MM.1S (cell line): ENCODE results near the gene DMAC1.

ENCODE experiments used
- DNase-seq: peaks from one replicate; pipeline ENCODE4 v3.0.0-alpha.2; 2015
- H2AFZ ChIP-seq: fragments of 300-600 bp; sonication (generic); 2 replicates; pipeline ENCODE4 v1.6.0; 2016; ENCODE audit warnings: antibody characterized with exemption, low read length
- H3F3A ChIP-seq: fragments of 300-600 bp; sonication (generic); 2 replicates; pipeline ENCODE4 v1.6.1; 2016; ENCODE audit warnings: mild to moderate bottlenecking, antibody characterized with exemption, low read length, moderate library complexity, mixed read lengths; ENCODE audit not compliant: insufficient read depth
- H3K27ac ChIP-seq: fragments of 300-600 bp; sonication (generic); 2 replicates; pipeline ENCODE4 v1.5.1; 2016; ENCODE audit warnings: mild to moderate bottlenecking, low read length
- H3K27me3 ChIP-seq: fragments of 300-600 bp; sonication (generic); replicated peaks from 2 replicates; pipeline ENCODE4 v1.6.0; 2016; ENCODE audit warnings: low read length; ENCODE audit not compliant: insufficient read depth
- H3K36me3 ChIP-seq: fragments of 300-600 bp; sonication (generic); replicated peaks from 2 replicates; pipeline ENCODE4 v1.6.1; 2016; ENCODE audit warnings: mild to moderate bottlenecking, low read length, mixed read lengths; ENCODE audit not compliant: insufficient read depth
- H3K4me1 ChIP-seq: fragments of 300-600 bp; sonication (generic); 2 replicates; pipeline ENCODE4 v1.6.1; 2016; ENCODE audit warnings: low read length, mixed read lengths
- H3K4me2 ChIP-seq: fragments of 300-600 bp; sonication (generic); 2 replicates; pipeline ENCODE4 v1.6.0; 2016; ENCODE audit warnings: low read depth, low read length
- H3K4me3 ChIP-seq: fragments of 300-600 bp; sonication (generic); 2 replicates; pipeline ENCODE4 v1.5.1; 2016; ENCODE audit warnings: low read length, mixed read lengths
- H3K79me2 ChIP-seq: fragments of 300-600 bp; sonication (generic); 2 replicates; pipeline ENCODE4 v1.6.1; 2016; ENCODE audit warnings: mixed run types, low read length, mixed read lengths
- H3K9ac ChIP-seq: fragments of 300-600 bp; sonication (generic); 2 replicates; pipeline ENCODE4 v1.6.1; 2016; ENCODE audit warnings: low read length, mixed read lengths
- H3K9me2 ChIP-seq: fragments of 300-600 bp; sonication (generic); replicated peaks from 2 replicates; pipeline ENCODE4 v1.6.1; 2016; ENCODE audit warnings: mild to moderate bottlenecking, low read length, mixed read lengths; ENCODE audit not compliant: insufficient read depth
- H3K9me3 ChIP-seq: fragments of 300-600 bp; sonication (generic); replicated peaks from 2 replicates; pipeline ENCODE4 v1.6.1; 2016; ENCODE audit warnings: mild to moderate bottlenecking, low read length, mixed read lengths; ENCODE audit not compliant: insufficient read depth
- H4K20me1 ChIP-seq: fragments of 300-600 bp; sonication (generic); 2 replicates; pipeline ENCODE4 v1.6.1; 2016; ENCODE audit warnings: mild to moderate bottlenecking, low read length, moderate library complexity, mixed read lengths; ENCODE audit not compliant: insufficient read depth
- CTCF ChIP-seq: fragments of 300-600 bp; sonication (generic); IDR thresholded peaks from 2 replicates; pipeline ENCODE4 v1.5.1; 2016; ENCODE audit warnings: antibody characterized with exemption, low read length, mixed read lengths
- EZH2 ChIP-seq: fragments of 300-600 bp; sonication (generic); optimal IDR thresholded peaks from 2 replicates; pipeline ENCODE3; 2017; ENCODE audit warnings: low read depth, mild to moderate bottlenecking, antibody characterized with exemption, low read length, mixed read lengths
- EZH2phosphoT487 ChIP-seq: fragments of 300-600 bp; sonication (generic); IDR thresholded peaks from 2 replicates; pipeline ENCODE4 v1.6.1; 2018; ENCODE audit warnings: antibody characterized with exemption, low read length

DMAC1 gene

GRCh38 chr9:7788772-7789171, 10.8 kb downstream of the DMAC1 start:
- H3K27me3 ChIP-seq, result no peaks in the 10 kb centered on the region
- H3K9me2 ChIP-seq, result no peaks in the 10 kb centered on the region
- H3K4me3 ChIP-seq, result no peak overlapping the region
- H3K9me3 ChIP-seq, result no peaks in the 10 kb centered on the region
- no peaks in the 10 kb centered on the region for H3K79me2 ChIP-seq
- no peaks in the 10 kb centered on the region for H3F3A ChIP-seq
- no peak for DNase-seq
- H4K20me1 ChIP-seq, result no peaks in the 10 kb centered on the region
- no peak for TF ChIP-seq CTCF
- no peak for TF ChIP-seq EZH2
- TF ChIP-seq EZH2phosphoT487, result no peak
- H3K4me1 ChIP-seq, result no peaks in the 10 kb centered on the region
- no peak overlapping the region for H3K4me2 ChIP-seq
- H3K27ac ChIP-seq, result no peak overlapping the region
- no peak overlapping the region for H2AFZ ChIP-seq
- no peak overlapping the region for H3K9ac ChIP-seq
- no peaks in the 10 kb centered on the region for H3K36me3 ChIP-seq

GRCh38 chr9:7785813-7786212, 13.8 kb downstream of the DMAC1 start:
- Histone ChIP-seq H3K27me3 (no peaks in the 10 kb centered on the region), H2AFZ (no peak overlapping the region), H3K4me1 (no peaks in the 10 kb centered on the region), H3K9me3 (no peaks in the 10 kb centered on the region), H3K9ac (no peak overlapping the region), H3K79me2 (no peaks in the 10 kb centered on the region), H4K20me1 (no peaks in the 10 kb centered on the region), H3K4me2 (no peak overlapping the region), H3K27ac (no peak overlapping the region), H3K4me3 (no peak overlapping the region), H3K36me3 (no peaks in the 10 kb centered on the region), H3F3A (no peaks in the 10 kb centered on the region), H3K9me2 (no peaks in the 10 kb centered on the region)
- DNase-seq, result no peak
- TF ChIP-seq EZH2phosphoT487 (no peak), CTCF (no peak), EZH2 (no peak)

GRCh38 chr9:7784472-7784871, 15.1 kb downstream of the DMAC1 start:
- Histone ChIP-seq H4K20me1 (no peaks in the 10 kb centered on the region), H3K4me1 (no peaks in the 10 kb centered on the region), H3K79me2 (no peaks in the 10 kb centered on the region), H3K27me3 (no peaks in the 10 kb centered on the region), H2AFZ (no peak overlapping the region), H3K27ac (no peak overlapping the region), H3K9me3 (no peaks in the 10 kb centered on the region), H3K9me2 (no peaks in the 10 kb centered on the region), H3K9ac (no peak overlapping the region), H3F3A (no peaks in the 10 kb centered on the region), H3K4me2 (no peak overlapping the region), H3K4me3 (no peak overlapping the region), H3K36me3 (no peaks in the 10 kb centered on the region)
- TF ChIP-seq EZH2phosphoT487 (no peak), CTCF (no peak), EZH2 (no peak)
- no peak for DNase-seq
